SK-N-MC (cell line): ENCODE results near the gene TDRD1.

Source experiments
- EZH2 ChIP-seq: fragments of 200-600 bp; sonication (generic); IDR thresholded peaks from one replicate; pipeline ENCODE4 v1.6.1; 2017; ENCODE audit warnings: antibody characterized with exemption
- POLR2AphosphoS5 ChIP-seq: IDR thresholded peaks from 2 replicates; pipeline ENCODE4 v1.6.1; 2012; ENCODE audit warnings: mild to moderate bottlenecking, low read depth, low read length, borderline replicate concordance

DNA sequence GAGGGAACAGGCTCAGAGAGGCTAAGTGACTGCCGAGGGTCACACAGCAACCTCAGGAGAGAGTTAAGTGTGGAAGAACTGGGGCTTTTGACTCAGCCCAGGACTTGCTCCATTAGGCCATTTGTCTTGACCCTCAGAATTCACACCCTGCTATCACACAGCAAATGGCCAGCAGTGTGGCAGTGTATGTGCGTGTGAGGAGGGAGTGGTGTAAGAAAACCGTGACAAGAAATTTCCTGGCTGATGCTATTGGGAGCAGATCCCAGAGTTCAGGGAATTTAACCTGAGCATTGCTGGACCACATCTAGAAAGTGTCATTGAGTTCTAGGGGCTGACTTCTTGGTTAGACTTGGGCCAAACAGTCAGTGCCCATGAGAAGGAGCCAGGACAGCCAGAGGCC lies 78.3 kb downstream of the TDRD1 start:
- TF ChIP-seq EZH2: no peak
- no peak for TF ChIP-seq POLR2AphosphoS5
